Fibroblast of lung (primary cell): ENCODE data around the gene OTOA. TPM values are rescaled to one million over a fixed set of nuclear protein-coding genes. Genes with fewer than 3 reads are reported as not detected.
"Not testable (repeated sequence)": the region's sequence is repeated elsewhere in the genome, so short reads cannot be mapped to it uniquely, and the experiment has no call there.

ENCODE experiments used
- DNase-seq, 2 donors: peaks; one replicate each; pipeline versions ENCODE4 v3.0.0 to v3.0.0-alpha.2; 2010; ENCODE audit warnings: low read depth in 2 of 2
- H2AFZ ChIP-seq: 2 replicates; pipeline ENCODE4 v1.5.1; 2012; ENCODE audit warnings: low read length, control low read depth, inconsistent platforms
- H3K27ac ChIP-seq: 2 replicates; pipeline ENCODE4 v1.5.1; 2011; ENCODE audit warnings: low read length, control low read depth; ENCODE audit not compliant: insufficient read depth
- H3K27me3 ChIP-seq: 2 replicates; pipeline ENCODE4 v1.5.1; 2011; ENCODE audit warnings: mild to moderate bottlenecking, low read length; ENCODE audit not compliant: control insufficient read depth, insufficient read depth
- H3K36me3 ChIP-seq: 2 replicates; pipeline ENCODE4 v1.5.1; 2011; ENCODE audit warnings: low read length; ENCODE audit not compliant: control insufficient read depth, insufficient read depth
- H3K4me1 ChIP-seq: 2 replicates; pipeline ENCODE4 v1.5.1; 2011; ENCODE audit warnings: low read length; ENCODE audit not compliant: control insufficient read depth, insufficient read depth; ENCODE audit errors: extremely low read depth
- H3K4me2 ChIP-seq: 2 replicates; pipeline ENCODE4 v1.5.1; 2011; ENCODE audit warnings: low read length, control low read depth; ENCODE audit not compliant: insufficient read depth; ENCODE audit errors: extremely low read depth
- H3K4me3 ChIP-seq, 4 experiments: fragments of 200-600 bp in 1 of 4; sonication (generic) in 1 of 4; replicated peaks in 1 of 4; 2 replicates each; pipeline ENCODE4 v1.5.1; 2011 to 2016; ENCODE audit warnings: low read length in 4 of 4, low read depth in 3 of 4, mild to moderate bottlenecking in 3 of 4, control low read depth in 2 of 4, inconsistent platforms in 1 of 4, mixed read lengths in 1 of 4; ENCODE audit not compliant: insufficient read depth in 1 of 4; ENCODE audit errors: control extremely low read depth in 1 of 4
- H3K79me2 ChIP-seq: 2 replicates; pipeline ENCODE4 v1.5.1; 2012; ENCODE audit warnings: mild to moderate bottlenecking, low read length, inconsistent platforms; ENCODE audit not compliant: control insufficient read depth, insufficient read depth
- H3K9ac ChIP-seq: 2 replicates; pipeline ENCODE4 v1.5.1; 2011; ENCODE audit warnings: mild to moderate bottlenecking, low read length, control low read depth; ENCODE audit not compliant: insufficient read depth
- H3K9me3 ChIP-seq: 2 replicates; pipeline ENCODE4 v1.5.1; 2012; ENCODE audit warnings: low read depth, low read length; ENCODE audit not compliant: control insufficient read depth, insufficient read depth
- H4K20me1 ChIP-seq: 2 replicates; pipeline ENCODE4 v1.5.1; 2011; ENCODE audit warnings: low read length; ENCODE audit not compliant: control insufficient read depth, insufficient read depth; ENCODE audit errors: extremely low read depth
- CTCF ChIP-seq, 2 donors: IDR thresholded peaks in 1 of 2; conservative IDR thresholded peaks in 1 of 2; 1 replicate in 1 of 2; 2 replicates in 1 of 2; pipeline ENCODE4 v1.5.1; 2011 to 2012; ENCODE audit warnings: low read length in 2 of 2, control low read depth in 1 of 2, inconsistent platforms in 1 of 2, low read depth in 1 of 2, mild to moderate bottlenecking in 1 of 2
- EZH2 ChIP-seq: IDR thresholded peaks from 2 replicates; pipeline ENCODE4 v1.5.1; 2012; ENCODE audit warnings: low read length, control low read depth, mild to moderate bottlenecking; ENCODE audit errors: missing control alignments
- polyA plus RNA-seq, 2 donors: library from polyadenylated mRNA; depleted of rRNA in 1 of 2; stranded (reverse) in 1 of 2; unstranded in 1 of 2; fragments of >200 nt; gene quantifications; 2 replicates each; pipeline ENCODE4 v1.2.1, GENCODE V29; 2011 to 2012; ENCODE audit warnings: missing spikeins in 1 of 2
- total RNA-seq: library from RNA; depleted of rRNA; stranded (reverse); fragments of >200 nt; gene quantifications from 2 replicates; pipeline ENCODE4 v1.2.1, GENCODE V29; 2014

Gene OTOA
- total and polyA plus RNA-seq, 2 donors (not counting 1 experiment from before 2014, with no cell fraction given): 0.17 TPM; not detected in 1

- Histone ChIP-seq H3K9ac (no peak overlapping the region), H3K9me3 (no peaks in the 10 kb centered on the region)
- no peak for DNase-seq
Observed at GRCh38 chr16:21673469-21673868, 9.7 kb downstream of the OTOA start.

GRCh38 chr16:21674456-21674855 lies 10.7 kb downstream of the OTOA start:
- not testable (repeated sequence) for H3K4me1 ChIP-seq, H4K20me1 ChIP-seq, H3K36me3 ChIP-seq, H3K9me3 ChIP-seq, H2AFZ ChIP-seq, H3K4me2 ChIP-seq, DNase-seq, H3K9ac ChIP-seq, H3K27me3 ChIP-seq, H3K4me3 ChIP-seq, H3K79me2 ChIP-seq, H3K27ac ChIP-seq

More at GRCh38 chr16:21673469-21673868, 9.7 kb downstream of the OTOA start:
- H3K36me3 ChIP-seq: no peaks in the 10 kb centered on the region
- no peaks in the 10 kb centered on the region for H3K4me1 ChIP-seq
- H4K20me1 ChIP-seq: no peaks in the 10 kb centered on the region
- H3K27me3 ChIP-seq: peaks cover 4% of the 10 kb centered on the region
- H3K4me2 ChIP-seq: no peak overlapping the region
- H3K79me2 ChIP-seq: no peaks in the 10 kb centered on the region
- no peak overlapping the region for H3K4me3 ChIP-seq
- no peak overlapping the region for H2AFZ ChIP-seq
- TF ChIP-seq CTCF (conservative IDR thresholded peaks at IDR 0.05 in 1 of 2, IDR thresholded peaks at IDR 0.05 in 1 of 2; ENCODE audit: low read depth in 1 of 2, low read length in 2 of 2) (no peak), EZH2 (no peak)
- no peak overlapping the region for H3K27ac ChIP-seq

GRCh38 chr16:21680714-21681113 lies 16.9 kb downstream of the OTOA start:
- H3K4me3 ChIP-seq: not testable (repeated sequence)

GRCh38 chr16:21683184-21683583 lies 19.4 kb downstream of the OTOA start:
- H2AFZ ChIP-seq: no peak overlapping the region
- H4K20me1 ChIP-seq: no peaks in the 10 kb centered on the region
- H3K36me3 ChIP-seq: no peaks in the 10 kb centered on the region
- no peak overlapping the region for H3K4me2 ChIP-seq
- no peaks in the 10 kb centered on the region for H3K4me1 ChIP-seq
- no peaks in the 10 kb centered on the region for H3K9me3 ChIP-seq
- no peak overlapping the region for H3K27ac ChIP-seq
- H3K27me3 ChIP-seq: peaks cover 3% of the 10 kb centered on the region
- H3K4me3 ChIP-seq: no peak overlapping the region
- H3K9ac ChIP-seq: no peak overlapping the region
- DNase-seq: no peak
- H3K79me2 ChIP-seq: no peaks in the 10 kb centered on the region
- TF ChIP-seq EZH2: no peak
- TF ChIP-seq CTCF (conservative IDR thresholded peaks at IDR 0.05 in 1 of 2, IDR thresholded peaks at IDR 0.05 in 1 of 2; ENCODE audit: low read depth in 1 of 2, low read length in 2 of 2): no peak

More at GRCh38 chr16:21680714-21681113, 16.9 kb downstream of the OTOA start:
- not testable (repeated sequence) for H3K79me2 ChIP-seq, H4K20me1 ChIP-seq, H3K27me3 ChIP-seq, H3K9me3 ChIP-seq, DNase-seq, H3K4me1 ChIP-seq, H3K36me3 ChIP-seq, H3K9ac ChIP-seq, H2AFZ ChIP-seq, H3K27ac ChIP-seq, H3K4me2 ChIP-seq
